Pancreas (tissue), 10 donors: ENCODE measurements around the gene RAB36. TPM values are rescaled to one million over a fixed set of nuclear protein-coding genes. Genes with fewer than 3 reads are reported as not detected.
A peak's percentile ranks its signal among the peaks of the same experiment; 100 is the strongest.

Experiments used
- ATAC-seq, 4 donors: fragments of 200-7000 bp; cut with Tn5 transposase; one replicate each; pipeline versions ENCODE4 v1.8.0 to v1.9.1; 2020; ENCODE audit warnings: mild to moderate bottlenecking in 4 of 4, moderate library complexity in 4 of 4
- DNase-seq, 6 donors: peaks; one replicate each; pipeline ENCODE4 v3.0.0-alpha.2; 2020
- FAIRE-seq: peaks from 2 replicates; lab custom pipeline; 2012; peaks lifted over from hg19 to GRCh38; lab: Jason Lieb, UNC
- H3K27ac ChIP-seq, 4 donors: fragments of 200-600 bp; sonication (generic); 1 replicate in 3 of 4; 2 replicates in 1 of 4; pipeline versions ENCODE4 v1.5.0 to v1.8.0; 2020
- H3K27me3 ChIP-seq, 4 donors: fragments of 200-600 bp; one replicate each; pipeline ENCODE4 v1.8.0; 2021
- H3K36me3 ChIP-seq, 3 donors: fragments of 200-600 bp; sonication (generic) in 1 of 3; one replicate each; pipeline versions ENCODE4 v1.5.0 to v1.8.0; 2020 to 2021
- H3K4me1 ChIP-seq, 3 donors: fragments of 200-600 bp; one replicate each; pipeline ENCODE4 v1.8.0; 2021
- H3K4me3 ChIP-seq, 4 donors: fragments of 200-600 bp; sonication (generic) in 2 of 4; one replicate each; pipeline versions ENCODE4 v1.5.0 to v1.8.0; 2020 to 2021
- H3K9me3 ChIP-seq, 4 donors: fragments of 200-600 bp; one replicate each; pipeline ENCODE4 v1.8.0; 2021
- WGBS, 2 donors: extraction: QIAGEN DNeasy Blood & Tissue Kit; methylation state at CpG; one replicate each; pipeline ENCODE4 v1.1.7; 2013; 5-methylcytosine and 5-hydroxymethylcytosine counted together
- intact Hi-C, 3 donors: fragments of 100-400 bp; cut with DNase I; formaldehyde crosslinking; loops; one replicate each; pipeline versions ENCODE4 v1.11.1 to v1.14.2; 2022
- polyA plus RNA-seq, 2 donors: library from polyadenylated mRNA; stranded (reverse); fragments of 200-250 nt; gene quantifications; one replicate each; pipeline ENCODE4 v1.2.3, GENCODE V29; 2013
- total RNA-seq, 6 donors: library from RNA; stranded (reverse); fragmentation: NEBNext Ultra II Directional in 4 of 6; extraction: Animal tissue kit (Norgen Biotek cat#: 25700) in 4 of 6; gene quantifications; one replicate each; pipeline versions ENCODE4 v1.2.1 to v1.2.4, GENCODE V29; 2021 to 2023
- TF ChIP-seq, protein P1 (sequence below), 4 donors: fragments of 200-600 bp; sonication (generic) in 3 of 4; IDR thresholded peaks; one replicate each; pipeline versions ENCODE4 v1.5.0 to v1.8.0; 2021; ENCODE audit warnings: antibody characterized with exemption in 4 of 4
- donor health status: healthy with polysubstance abuse.
- donor health status: DM: no; HTN: no; CAD: no; lungs with moderate emphysema.
- donor health status: DM: no; HTN: no; CAD: no.
- donor health status: control.
- donor health status: control.
- donor health status: Bipolar disorder and iron deficiency.
- donor health status: DM: yes; HTN: yes; CAD: no.
- donor health status: DM: no; HTN: no; CAD: no.
- donor health status: DM: no; HTN: no; CAD: no.
- donor health status: DM: yes; HTN: yes; CAD: no.

The RAB36 gene, protein sequence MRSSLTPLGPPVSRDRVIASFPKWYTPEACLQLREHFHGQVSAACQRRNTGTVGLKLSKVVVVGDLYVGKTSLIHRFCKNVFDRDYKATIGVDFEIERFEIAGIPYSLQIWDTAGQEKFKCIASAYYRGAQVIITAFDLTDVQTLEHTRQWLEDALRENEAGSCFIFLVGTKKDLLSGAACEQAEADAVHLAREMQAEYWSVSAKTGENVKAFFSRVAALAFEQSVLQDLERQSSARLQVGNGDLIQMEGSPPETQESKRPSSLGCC
- total RNA-seq = 1 to 10 TPM; 1.2 to 4.4 (median 2.3) TPM
- 1 to 10 TPM; 3.5 to 7.3 TPM for polyA plus RNA-seq

DNA sequence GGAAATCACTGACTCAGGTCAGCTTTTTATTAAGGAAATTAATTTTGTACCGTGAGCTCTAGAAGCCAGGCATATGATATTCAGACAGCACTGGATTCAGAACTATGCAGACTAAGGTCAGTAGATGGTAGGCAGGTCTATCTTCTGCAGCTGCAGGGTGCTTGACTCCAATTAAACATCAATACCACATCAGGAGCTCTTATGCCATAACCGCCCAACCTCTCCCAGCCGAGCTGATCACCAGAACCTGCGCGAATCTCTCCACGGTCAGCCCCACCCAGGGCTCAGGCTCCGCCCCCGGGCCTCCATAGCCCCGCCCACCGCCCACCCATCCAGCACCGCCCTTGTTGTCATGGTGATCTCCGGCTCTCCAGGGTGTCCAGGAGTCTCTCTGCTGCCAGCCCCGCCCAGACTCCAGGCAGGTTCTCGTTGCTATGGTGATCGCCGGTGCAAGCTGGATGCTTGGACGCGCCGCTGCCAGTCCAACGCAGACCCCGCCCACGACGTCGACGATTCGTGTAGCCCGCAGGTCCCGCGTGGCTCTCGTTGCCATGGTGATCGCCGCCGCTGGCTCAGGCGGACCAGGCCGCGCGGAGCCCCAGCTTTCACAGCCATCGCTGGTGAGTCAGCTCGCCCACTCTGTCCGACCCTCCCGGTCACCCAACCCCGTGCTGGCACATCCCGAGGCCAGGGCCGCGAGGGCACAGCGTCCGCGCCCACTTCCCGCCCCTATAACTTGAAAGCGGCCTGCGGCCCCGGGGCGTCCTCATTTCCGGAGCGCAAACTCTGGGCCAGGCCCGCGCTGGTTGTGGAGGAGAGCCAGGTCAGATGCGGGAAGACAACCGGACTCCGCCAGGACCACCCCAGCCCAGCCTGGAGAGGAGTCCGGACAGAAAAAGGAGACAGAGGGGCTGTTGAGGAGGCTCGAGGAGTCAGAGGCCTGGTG lies at the start of gene RAB36:
TSS of gene RAB36 (plus strand) at position 546 of the 946 bp plus-strand sequence. CDS start 1,140 bp downstream, outside the sequence.
- Histone ChIP-seq H3K27ac (peak within 1 kb of the TSS; percentile 8 to 74 (median 50)), H3K4me3 (peak within 1 kb of the TSS; percentile 10 to 47 (median 24)), H3K36me3 (no peaks in the 10 kb centered on the region), H3K4me1 (peaks cover 4 to 23% (median 16%) of the 10 kb centered on the region in 3 donors), H3K9me3 (no peaks in the 10 kb centered on the region), H3K27me3 (no peaks in the 10 kb centered on the region)
- DNase-seq (peak; percentile 90 to 97 (median 94)), ATAC-seq (peak; percentile 44 to 80 (median 70)), FAIRE-seq (no peak)
- intact Hi-C loops = no loop called here
- 24 to 28% methylated on average over 62 of the region's 62 CpGs for WGBS, 2 donors
- TF ChIP-seq, protein P1, sequence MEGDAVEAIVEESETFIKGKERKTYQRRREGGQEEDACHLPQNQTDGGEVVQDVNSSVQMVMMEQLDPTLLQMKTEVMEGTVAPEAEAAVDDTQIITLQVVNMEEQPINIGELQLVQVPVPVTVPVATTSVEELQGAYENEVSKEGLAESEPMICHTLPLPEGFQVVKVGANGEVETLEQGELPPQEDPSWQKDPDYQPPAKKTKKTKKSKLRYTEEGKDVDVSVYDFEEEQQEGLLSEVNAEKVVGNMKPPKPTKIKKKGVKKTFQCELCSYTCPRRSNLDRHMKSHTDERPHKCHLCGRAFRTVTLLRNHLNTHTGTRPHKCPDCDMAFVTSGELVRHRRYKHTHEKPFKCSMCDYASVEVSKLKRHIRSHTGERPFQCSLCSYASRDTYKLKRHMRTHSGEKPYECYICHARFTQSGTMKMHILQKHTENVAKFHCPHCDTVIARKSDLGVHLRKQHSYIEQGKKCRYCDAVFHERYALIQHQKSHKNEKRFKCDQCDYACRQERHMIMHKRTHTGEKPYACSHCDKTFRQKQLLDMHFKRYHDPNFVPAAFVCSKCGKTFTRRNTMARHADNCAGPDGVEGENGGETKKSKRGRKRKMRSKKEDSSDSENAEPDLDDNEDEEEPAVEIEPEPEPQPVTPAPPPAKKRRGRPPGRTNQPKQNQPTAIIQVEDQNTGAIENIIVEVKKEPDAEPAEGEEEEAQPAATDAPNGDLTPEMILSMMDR (IDR thresholded peaks at IDR 0.05) = no peak

DNA sequence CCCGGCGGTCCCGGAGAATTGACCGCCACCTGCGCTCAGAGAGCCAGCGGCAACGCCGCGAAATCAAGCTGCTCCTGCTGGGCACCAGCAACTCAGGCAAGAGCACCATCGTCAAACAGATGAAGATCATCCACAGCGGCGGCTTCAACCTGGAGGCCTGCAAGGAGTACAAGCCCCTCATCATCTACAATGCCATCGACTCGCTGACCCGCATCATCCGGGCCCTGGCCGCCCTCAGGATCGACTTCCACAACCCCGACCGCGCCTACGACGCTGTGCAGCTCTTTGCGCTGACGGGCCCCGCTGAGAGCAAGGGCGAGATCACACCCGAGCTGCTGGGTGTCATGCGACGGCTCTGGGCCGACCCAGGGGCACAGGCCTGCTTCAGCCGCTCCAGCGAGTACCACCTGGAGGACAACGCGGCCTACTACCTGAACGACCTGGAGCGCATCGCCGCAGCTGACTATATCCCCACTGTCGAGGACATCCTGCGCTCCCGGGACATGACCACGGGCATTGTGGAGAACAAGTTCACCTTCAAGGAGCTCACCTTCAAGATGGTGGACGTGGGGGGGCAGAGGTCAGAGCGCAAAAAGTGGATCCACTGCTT lies 49.4 kb upstream of the RAB36 start:
- TF ChIP-seq, protein P1 (IDR thresholded peaks at IDR 0.05) = no peak
- no peak for DNase-seq
- WGBS, 2 donors = 92% methylated on average over 45 of the region's 45 CpGs
- Histone ChIP-seq H3K4me3 (no peak overlapping the region), H3K27me3 (no peaks in the 10 kb centered on the region), H3K4me1 (no peaks in the 10 kb centered on the region), H3K27ac (no peak overlapping the region), H3K36me3 (no peaks in the 10 kb centered on the region), H3K9me3 (no peaks in the 10 kb centered on the region)
- intact Hi-C loops = no loop called here
- ATAC-seq = no peak
- no peak for FAIRE-seq

DNA sequence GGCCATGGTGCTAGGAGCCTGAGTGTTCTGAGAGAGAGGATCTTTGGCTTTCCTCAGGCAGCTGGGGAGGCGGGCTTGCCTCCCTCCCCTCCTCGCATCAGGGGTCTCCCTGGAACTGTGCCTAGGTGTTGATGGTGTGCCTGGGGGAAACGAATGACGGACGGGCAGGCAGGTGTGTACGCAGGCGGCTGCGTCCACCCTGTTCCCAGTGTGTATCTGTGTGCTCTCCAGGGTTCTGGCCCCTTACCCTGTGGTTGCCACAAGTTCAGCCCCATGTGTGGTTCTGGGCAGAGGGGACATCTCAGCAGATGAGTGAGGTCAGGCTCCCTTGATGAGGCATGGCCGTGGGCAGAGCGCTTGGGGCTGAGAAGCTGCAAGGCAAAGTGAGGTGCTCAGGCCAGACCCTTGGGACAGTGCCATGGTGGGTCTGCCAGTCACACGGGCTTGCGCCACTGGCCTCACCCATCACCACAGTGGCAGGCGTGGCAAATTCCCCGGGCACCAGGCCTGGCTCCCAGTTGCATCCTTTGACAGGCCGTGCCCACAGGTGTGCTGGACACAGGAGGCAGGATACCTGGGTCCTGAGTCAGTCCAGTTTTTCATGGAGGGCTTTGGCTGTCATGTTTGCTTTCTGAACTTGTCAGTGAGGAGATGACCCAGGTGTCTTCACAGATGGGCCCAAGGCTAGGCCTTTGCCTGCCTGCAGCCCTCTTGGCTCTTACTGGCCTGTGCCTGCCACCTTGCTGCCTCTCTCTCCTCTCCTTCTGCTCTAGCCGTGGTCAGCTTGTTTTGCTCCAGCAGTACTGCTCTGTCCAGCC lies 47.7 kb upstream of the RAB36 start:
- FAIRE-seq (no peak), ATAC-seq (no peak), DNase-seq (no peak)
- Histone ChIP-seq H3K9me3 (no peaks in the 10 kb centered on the region), H3K27ac (peak overlapping the region in 3 of 4 donors; percentile 54 to 73 (median 55)), H3K4me1 (no peaks in the 10 kb centered on the region), H3K36me3 (no peaks in the 10 kb centered on the region), H3K4me3 (no peak overlapping the region), H3K27me3 (no peaks in the 10 kb centered on the region)
- 86 to 93% methylated on average over 16 of the region's 16 CpGs for WGBS, 2 donors
- intact Hi-C loops = no loop called here
- TF ChIP-seq, protein P1 (IDR thresholded peaks at IDR 0.05) = no peak

DNA sequence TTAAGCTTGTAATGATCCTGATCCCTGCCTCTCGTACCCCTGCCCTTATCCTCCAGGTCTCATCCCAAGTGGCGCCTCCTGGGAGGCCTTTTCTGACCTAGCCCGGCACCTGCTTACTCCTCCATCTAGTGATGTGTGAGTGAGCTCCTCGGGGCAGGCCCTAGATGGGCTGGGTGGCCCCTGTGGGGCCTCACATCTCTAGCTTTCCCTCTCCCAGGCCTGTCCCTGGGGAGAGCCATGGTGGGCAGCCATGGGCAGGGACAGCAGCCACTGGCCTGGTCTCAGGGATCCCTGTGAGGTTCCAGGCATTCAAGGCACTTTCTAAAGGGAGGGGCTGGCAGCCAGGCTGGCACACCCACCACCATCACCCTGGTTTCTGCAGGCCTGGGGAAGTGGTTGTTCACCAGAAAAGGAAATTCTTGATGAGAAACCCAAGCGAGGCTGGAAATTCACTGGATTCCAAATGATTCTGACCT lies 47.0 kb upstream of the RAB36 start:
- Histone ChIP-seq H3K27me3 (no peaks in the 10 kb centered on the region), H3K4me1 (no peaks in the 10 kb centered on the region), H3K36me3 (no peaks in the 10 kb centered on the region), H3K27ac (peak overlapping the region; percentile 22 to 73 (median 54)), H3K4me3 (no peak overlapping the region), H3K9me3 (no peaks in the 10 kb centered on the region)
- FAIRE-seq (no peak), DNase-seq (no peak), ATAC-seq (no peak)
- TF ChIP-seq, protein P1 (IDR thresholded peaks at IDR 0.05) = no peak
- WGBS, 2 donors = 79 to 82% methylated on average over 5 of the region's 5 CpGs
- intact Hi-C loops = no loop called here
